ENCODE results near the gene ZNF892. TPM values are rescaled to one million over a fixed set of nuclear protein-coding genes. Genes with fewer than 3 reads are reported as not detected.

Gene ZNF892
- 1 to 10 TPM; 1.4 to 4.3 (median 2.2) TPM for total RNA-seq
- polyA plus RNA-seq, result under 1 TPM in 2 of 3 donors, not detected in 1; 0.32 to 0.73 TPM
- long read RNA-seq, donor 1, result 0 reads
- long read RNA-seq, donor 2, result 0 reads
- long read RNA-seq, donor 3, result 0 reads
- long read RNA-seq, donor 4, result 0 reads
- long read RNA-seq, donor 5, partial matches to known transcripts, result 0 of 2 reads
- long read RNA-seq, donor 5, other reads (novel, unspliced or antisense), result 2 of 2 reads
- long read RNA-seq, donor 6, result 0 reads
- long read RNA-seq, donor 7, result 0 reads
- long read RNA-seq, donor 8, result 0 reads
- long read RNA-seq, donor 9, result 0 reads
- long read RNA-seq, donor 10, result 0 reads

- peak; percentile 84 to 92 (median 86) for DNase-seq
- Histone ChIP-seq H3K4me3 (peak within 1 kb of the TSS in 3 of 4 donors; percentile 32 to 81 (median 61)), H3K9me3 (replicated peaks in 1 of 3) (peaks cover 0 to 6% (median 5%) of the 10 kb centered on the region in 3 donors), H3K27me3 (no peaks in the 10 kb centered on the region), H3K4me1 (replicated peaks in 1 of 2) (peaks cover 0 to 11% of the 10 kb centered on the region in 2 donors), H3K36me3 (replicated peaks in 1 of 2) (no peaks in the 10 kb centered on the region), H3K27ac (peak within 1 kb of the TSS in 4 of 5 donors; percentile 45 to 86 (median 71))
- intact Hi-C loops (cut with DNase I), result no loop called here
- TF ChIP-seq CTCF (IDR thresholded peaks at IDR 0.05), result peak in 4 of 6 experiments; percentile 19 to 39 (median 30)
- TF ChIP-seq POLR2A (IDR thresholded peaks at IDR 0.05), result peak; percentile 28 to 37
- 0 to 2% (median 1%) methylated on average over 25 to 74 of the region's 74 CpGs for WGBS, 4 donors
Measured at GRCh38 chr2:95207111-95207961, at the start of gene ZNF892. Gene ZNF892 (plus strand): TSS chr2:95207521. CDS start chr2:95207816, 295 bp downstream.

GRCh38 chr2:95158441-95158840 is 48.9 kb upstream of the ZNF892 start:
- H3K4me3 ChIP-seq, result peak overlapping the region in 2 of 4 donors; percentile 38 to 92
- H3K4me1 ChIP-seq (replicated peaks in 1 of 2), result peaks cover 7 to 11% of the 10 kb centered on the region in 2 donors
- peaks cover 0 to 20% (median 0%) of the 10 kb centered on the region in 3 donors for H3K9me3 ChIP-seq (replicated peaks in 1 of 3)
- peaks cover 0 to 3% of the 10 kb centered on the region in 2 donors for H3K36me3 ChIP-seq (replicated peaks in 1 of 2)
- TF ChIP-seq POLR2A (IDR thresholded peaks at IDR 0.05) (no peak), CTCF (IDR thresholded peaks at IDR 0.05) (no peak)
- H3K27me3 ChIP-seq, result no peaks in the 10 kb centered on the region
- no peak overlapping the region for H3K27ac ChIP-seq
- WGBS, 4 donors, result 55 to 74% (median 63%) methylated on average over 10 of the region's 10 CpGs
- DNase-seq, result no peak
- intact Hi-C loops (cut with DNase I), result loop anchor here in 1 of 2 donors (5.0 kb wide), 1 partner anchor 36 kb away; the partner anchor contains the start of gene MRPS5

GRCh38 chr2:95158891-95159619 is 48.3 kb upstream of the ZNF892 start:
- peaks cover 7 to 11% of the 10 kb centered on the region in 2 donors for H3K4me1 ChIP-seq (replicated peaks in 1 of 2)
- peak; percentile 33 to 67 (median 55) for DNase-seq
- TF ChIP-seq CTCF (IDR thresholded peaks at IDR 0.05) (no peak), POLR2A (IDR thresholded peaks at IDR 0.05) (no peak)
- WGBS, 4 donors, result 1 to 10% (median 4%) methylated on average over 3 to 58 of the region's 58 CpGs
- H3K27ac ChIP-seq, result peak overlapping the region in 3 of 5 donors; percentile 49 to 86 (median 54)
- no peaks in the 10 kb centered on the region for H3K36me3 ChIP-seq (replicated peaks in 1 of 2)
- intact Hi-C loops (cut with DNase I), result loop anchor here in 1 of 2 donors (5.0 kb wide), 1 partner anchor 37 kb away; the partner anchor contains the start of gene MRPS5
- H3K4me3 ChIP-seq, result peak overlapping the region in 3 of 4 donors; percentile 38 to 92 (median 60)
- peaks cover 0 to 14% (median 0%) of the 10 kb centered on the region in 3 donors for H3K9me3 ChIP-seq (replicated peaks in 1 of 3)
- no peaks in the 10 kb centered on the region for H3K27me3 ChIP-seq
